ENCODE data around the gene PGM2L1.
"Not testable (repeated sequence)": the region's sequence is repeated elsewhere in the genome, so short reads cannot be mapped to it uniquely, and the experiment has no call there.

PGM2L1 gene

DNA sequence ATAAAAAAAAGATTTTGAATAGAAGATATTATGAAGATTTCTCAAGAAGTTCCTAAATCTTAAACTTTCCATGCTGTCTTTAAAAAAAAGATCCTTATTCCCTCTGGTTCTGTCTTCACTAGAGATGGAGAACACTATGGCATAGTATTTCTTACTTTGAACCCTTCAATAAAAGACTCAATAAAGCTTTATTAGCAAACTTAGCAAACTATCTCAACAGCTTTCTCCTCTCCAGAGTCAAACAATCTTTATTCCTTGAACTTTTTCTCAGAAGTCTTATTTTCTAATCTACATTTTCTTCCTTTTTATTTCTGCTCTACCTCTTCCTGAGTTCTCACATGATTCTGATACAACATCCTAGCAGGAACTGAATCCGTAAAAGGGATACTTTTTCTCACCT, 65.0 kb downstream of the PGM2L1 start:
- DNase-seq (ENCODE audit: low read depth): no peak

DNA sequence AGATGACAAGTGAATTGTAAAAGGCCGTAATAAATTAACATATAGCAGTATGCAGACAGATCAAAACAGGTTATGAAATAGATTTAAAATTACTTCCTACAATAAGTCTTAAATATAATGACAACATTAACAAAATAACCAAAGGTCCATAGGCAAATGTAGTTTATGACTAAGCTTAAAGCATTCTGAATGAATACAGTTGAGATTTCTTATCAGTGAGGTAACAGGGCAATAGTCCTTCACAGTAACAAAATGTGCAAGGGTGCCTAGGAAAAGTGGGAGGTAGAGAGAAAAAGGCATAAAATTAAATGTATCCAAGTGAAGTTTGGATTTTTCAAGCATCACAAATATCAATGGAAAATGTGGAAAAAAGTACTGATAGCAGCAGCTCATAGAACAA, 65.9 kb downstream of the PGM2L1 start:
- no peak for DNase-seq (ENCODE audit: low read depth)

GRCh38 chr11:74331000-74331399, 67.2 kb downstream of the PGM2L1 start:
- DNase-seq (ENCODE audit: low read depth): not testable (repeated sequence)

GRCh38 chr11:74330075-74330858, 68.0 kb downstream of the PGM2L1 start:
- no peak for DNase-seq (ENCODE audit: low read depth)

DNA sequence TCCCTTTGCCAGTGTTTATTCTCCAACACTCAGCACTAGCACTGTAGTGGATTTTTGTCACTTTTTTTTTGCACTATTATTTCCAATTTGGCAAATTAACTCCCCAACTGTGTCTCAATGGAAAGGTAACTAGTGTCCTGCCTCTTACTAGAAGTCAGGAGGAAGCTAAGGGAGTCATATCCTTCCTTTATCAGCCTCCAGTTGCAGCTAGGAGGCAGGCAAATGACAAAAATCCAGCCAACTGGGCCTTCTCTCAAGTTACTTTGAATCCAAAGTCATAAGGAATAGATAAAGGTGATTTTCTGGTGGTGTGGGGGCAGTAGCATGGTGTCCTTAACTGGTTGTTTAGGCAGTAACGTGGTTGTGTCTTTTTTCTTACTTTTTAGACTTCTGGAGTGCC, 71.2 kb downstream of the PGM2L1 start:
- no peak for DNase-seq (ENCODE audit: low read depth)

- DNase-seq (ENCODE audit: low read depth): no peak
Measured at GRCh38 chr11:74326665-74327064, 71.6 kb downstream of the PGM2L1 start.

DNA sequence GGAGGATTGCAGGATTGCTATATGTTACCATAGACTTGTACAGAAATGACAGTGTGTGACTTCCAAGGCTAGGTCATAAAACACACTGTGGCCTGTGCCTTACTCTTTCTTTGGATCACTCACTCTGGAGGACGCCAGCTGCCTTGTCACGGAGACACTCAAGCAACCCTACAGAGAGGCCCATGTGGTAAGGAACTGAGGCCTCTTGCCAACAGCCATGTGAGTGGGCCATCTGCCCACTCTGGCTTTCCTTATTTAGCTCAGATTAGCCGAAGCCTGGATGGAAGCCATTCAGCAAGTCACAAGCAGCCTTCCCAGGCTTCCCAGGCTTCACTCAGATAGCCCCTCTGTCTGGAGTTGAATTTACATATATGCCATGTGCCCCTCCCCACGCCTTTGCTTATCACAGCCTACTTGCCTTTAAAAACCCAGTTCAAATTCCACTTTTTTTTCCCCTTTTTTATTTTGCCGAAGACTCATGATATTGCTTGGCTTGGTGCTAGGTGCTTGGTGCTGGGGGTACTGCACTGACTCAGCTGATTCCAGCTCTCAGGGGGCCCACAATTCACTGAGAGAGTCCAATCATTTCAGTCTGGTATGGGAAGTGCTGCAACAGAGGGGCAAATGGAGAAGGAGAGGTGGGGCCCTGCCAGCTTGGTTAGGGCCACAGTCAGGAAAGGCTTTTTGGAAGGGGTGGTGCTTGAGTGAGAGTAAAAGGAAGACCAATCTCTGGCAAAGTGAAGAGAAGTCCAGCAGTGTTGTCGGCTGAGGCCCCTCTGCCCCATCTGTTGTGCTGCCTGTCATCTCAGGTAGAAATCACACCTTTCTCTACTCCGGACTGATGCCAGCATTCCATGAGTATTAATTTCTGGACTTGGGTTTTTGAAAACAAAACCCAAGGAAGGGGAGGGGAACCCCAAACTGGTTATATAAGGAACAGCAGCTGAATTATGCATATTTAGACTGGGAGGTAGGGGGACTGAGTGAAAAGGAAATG, 72.3 kb downstream of the PGM2L1 start:
- DNase-seq (ENCODE audit: low read depth): peak; percentile 94

GRCh38 chr11:74322667-74323066, 75.6 kb downstream of the PGM2L1 start:
- DNase-seq (ENCODE audit: low read depth): peak; percentile 83

DNA sequence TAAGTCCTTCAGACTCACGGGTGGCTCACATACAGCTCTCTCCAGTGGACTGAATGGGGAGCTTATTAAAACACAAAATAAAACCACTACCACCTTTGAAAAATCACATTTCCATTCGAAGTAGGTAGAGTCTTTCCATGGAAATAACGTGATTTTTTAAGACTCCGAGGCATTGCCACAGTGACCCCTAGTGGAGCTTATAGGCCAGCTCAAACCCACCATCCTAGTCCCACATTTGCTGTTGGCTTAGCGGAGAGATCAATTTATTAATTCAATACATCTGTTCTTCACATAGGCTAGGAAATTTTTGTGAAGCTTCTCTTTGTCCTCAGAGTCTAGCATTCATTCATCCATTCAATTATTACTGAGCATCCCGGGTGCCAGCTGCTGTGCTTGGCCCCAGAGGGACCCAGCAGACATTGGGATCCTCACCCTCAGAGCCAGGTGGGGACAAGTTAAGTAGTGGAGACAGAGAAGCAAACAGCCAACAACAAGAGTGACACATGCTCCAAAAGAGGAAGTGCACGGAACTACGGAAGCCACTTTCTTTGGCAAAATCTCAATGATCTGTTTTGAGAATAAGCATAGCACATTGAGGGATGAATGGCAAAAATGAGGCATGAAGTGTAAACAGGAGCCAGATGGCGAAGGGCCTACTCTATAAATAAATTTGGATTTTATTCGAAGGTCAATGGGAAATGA, 76.6 kb downstream of the PGM2L1 start:
- DNase-seq (ENCODE audit: low read depth): peak; percentile 89

- no peak for DNase-seq (ENCODE audit: low read depth)
Measured at GRCh38 chr11:74320538-74320937, 77.7 kb downstream of the PGM2L1 start.

GRCh38 chr11:74319139-74319816, 79.0 kb downstream of the PGM2L1 start:
- DNase-seq (ENCODE audit: low read depth): peak; percentile 98

DNA sequence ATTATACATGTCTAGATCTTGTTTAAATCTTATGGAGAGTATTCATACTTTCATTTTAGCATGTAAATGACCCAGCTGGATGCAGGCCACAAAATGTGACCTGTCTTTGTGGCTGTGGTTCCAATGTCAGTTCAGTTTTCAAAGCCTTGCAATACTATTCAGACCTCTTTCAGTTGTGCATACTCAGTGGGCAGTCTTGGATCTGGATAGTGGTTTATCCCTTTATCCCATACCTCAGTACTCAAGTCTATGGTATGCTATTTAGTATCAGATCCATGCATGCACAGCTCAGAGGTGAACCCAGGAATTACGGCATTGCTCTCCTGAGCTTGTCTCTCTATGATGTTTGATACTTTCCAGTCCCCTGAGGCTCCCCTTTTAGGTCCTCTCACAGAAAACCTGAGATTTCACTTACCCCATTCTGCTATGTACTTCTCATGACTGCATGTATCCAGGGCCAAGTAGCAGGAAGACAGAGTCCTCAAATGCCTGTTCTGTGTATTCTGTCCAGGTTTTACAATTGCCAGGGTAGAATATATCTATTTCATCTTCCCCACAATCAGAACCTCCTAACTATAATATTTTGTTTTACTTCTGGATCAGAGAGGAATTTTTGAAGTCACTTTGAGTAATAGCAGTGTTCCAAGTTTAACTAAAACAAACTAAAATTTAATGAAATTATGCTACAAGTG, 79.8 kb downstream of the PGM2L1 start:
- DNase-seq (ENCODE audit: low read depth): no peak

GRCh38 chr11:74316772-74317505, 81.3 kb downstream of the PGM2L1 start:
- peak; percentile 77 for DNase-seq (ENCODE audit: low read depth)

GRCh38 chr11:74312326-74312725, 85.9 kb downstream of the PGM2L1 start:
- DNase-seq (ENCODE audit: low read depth): no peak

- DNase-seq (ENCODE audit: low read depth): no peak
Measured at GRCh38 chr11:74311352-74311926, 86.8 kb downstream of the PGM2L1 start, which contains the start of gene P4HA3. Gene P4HA3 (minus strand): TSS chr11:74311640. CDS start chr11:74311611, 29 bp downstream.

DNA sequence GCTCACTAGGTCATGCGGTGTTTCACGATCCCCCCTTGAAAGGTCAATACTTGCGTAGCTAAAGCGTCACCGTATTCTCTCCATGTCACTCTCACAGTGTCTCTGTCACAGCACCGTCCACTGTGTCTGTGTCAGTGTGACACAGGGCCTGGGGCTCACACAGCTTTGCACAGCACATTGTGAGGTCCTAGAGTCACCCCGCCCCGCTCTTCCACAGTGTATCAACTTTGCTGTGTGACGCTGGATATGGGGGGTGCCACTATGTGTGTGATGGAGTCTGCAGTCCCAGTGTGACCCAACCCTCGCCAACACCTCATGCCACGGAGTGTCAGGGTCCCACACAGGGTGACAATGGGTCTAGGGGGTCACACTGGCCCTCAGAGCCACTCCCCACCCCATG, 87.4 kb downstream of the PGM2L1 start:
- no peak for DNase-seq (ENCODE audit: low read depth)

- peak; percentile 77 for DNase-seq (ENCODE audit: low read depth)
Measured at GRCh38 chr11:74307434-74307833, 90.8 kb downstream of the PGM2L1 start.

DNA sequence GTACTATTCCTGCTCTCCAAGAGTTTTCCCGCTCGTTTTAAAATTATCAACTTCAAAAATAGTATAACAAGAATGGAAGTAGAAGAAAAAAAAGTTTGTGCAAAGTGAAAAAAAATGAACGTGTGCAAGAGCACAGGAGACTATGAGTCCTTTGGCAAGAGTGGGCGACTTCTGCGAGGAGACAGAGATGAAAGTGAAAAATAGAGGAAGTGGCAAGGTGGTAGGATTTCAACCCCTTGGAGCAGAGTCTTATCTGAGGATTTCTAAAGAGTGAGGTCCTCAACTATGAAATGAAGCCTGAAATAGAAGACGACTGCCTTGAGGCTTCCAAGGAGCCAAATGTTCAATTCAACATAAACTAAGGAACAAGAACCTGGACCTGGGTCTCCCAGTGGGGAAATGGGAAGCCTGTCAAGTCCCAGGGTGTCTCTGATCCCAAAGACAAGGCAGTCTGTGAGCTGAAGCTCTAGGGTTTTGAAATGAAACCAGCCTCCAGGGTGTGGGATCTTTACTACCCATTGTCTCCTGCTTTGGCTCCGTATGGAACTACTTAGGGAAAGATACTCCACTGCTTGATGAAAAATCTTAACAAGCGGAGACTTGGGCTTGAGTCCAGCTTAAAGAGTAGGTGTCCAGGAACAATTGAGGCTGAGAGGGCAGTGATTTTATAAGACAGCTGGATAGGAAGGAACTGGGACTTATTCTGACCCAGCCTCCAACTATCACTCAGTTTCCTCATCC, 91.6 kb downstream of the PGM2L1 start:
- no peak for DNase-seq (ENCODE audit: low read depth)

DNA sequence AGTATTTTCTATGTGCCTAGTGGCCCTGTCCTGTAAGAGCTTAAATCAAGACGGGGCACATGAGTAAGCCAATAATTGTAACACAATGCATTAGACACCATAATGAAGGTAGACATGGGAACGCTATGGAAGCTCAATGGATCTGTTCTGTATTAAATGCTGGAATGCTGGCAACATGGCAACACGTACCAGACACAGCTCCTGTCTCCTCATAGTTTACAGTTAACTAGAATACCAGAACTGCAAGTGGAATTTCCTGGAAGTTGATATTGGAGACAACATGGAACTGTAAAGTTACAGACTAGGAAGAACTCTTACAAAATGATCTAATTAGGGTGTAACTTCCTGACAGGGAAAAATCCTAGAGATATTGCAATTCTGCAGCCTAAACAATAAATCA, 99.2 kb downstream of the PGM2L1 start:
- no peak for DNase-seq (ENCODE audit: low read depth)

Data from stromal cell of bone marrow (primary cell).